Measurements from ENCODE around the gene SP110. TPM values are rescaled to one million over a fixed set of nuclear protein-coding genes. Genes with fewer than 3 reads are reported as not detected.

Gene SP110
- total and polyA plus RNA-seq, 9 donors, result 10.0 to 17.5 (median 11.8) TPM

DNA sequence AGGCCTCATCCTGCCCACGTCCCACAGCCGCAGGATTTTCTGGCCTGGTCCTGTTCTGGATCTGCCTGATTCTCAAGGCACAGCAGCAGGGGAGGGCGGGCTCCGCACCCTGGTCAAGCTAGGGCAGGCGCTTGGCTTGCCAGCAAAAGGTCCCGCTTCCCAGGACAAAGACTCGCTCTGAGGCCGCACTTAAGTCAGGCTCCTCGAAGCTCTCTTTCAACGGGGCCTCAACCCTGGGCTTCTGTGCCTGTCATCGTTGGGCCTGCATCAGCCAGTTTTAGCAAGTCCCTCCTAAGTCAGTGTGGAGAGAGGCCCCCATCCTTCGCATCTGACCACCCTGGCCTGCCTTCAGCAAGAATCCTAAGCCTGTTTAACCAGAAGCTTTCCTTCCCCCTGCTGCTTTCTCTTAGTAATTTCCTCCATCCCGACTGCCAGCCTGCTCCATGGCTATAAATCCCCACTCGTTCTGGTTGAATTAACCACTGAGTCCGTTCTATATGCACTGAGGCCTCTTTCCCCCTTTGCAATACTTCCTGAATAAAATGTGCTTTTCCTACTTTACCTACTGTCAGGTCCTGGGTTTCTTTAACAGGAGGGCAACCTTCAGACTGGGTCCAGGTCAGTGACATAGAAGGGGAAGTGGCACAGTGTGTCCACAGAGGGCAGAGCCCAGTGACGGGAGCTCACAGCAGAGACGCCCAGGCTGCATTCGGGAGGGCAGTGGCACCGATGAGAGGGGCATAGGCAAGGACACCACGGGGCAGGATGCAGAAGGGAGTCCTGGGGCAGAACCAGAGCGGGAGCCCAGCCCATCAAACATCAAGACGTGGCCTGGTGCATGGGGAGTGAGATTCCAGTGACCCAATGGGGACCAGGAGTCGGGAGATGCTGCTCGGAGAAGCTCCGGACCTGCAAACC, 62.7 kb downstream of the SP110 start:
- no peaks in the 10 kb centered on the region for H3K27me3 ChIP-seq (ENCODE audit: control insufficient read depth, insufficient read depth, low read length)
- 70% methylated on average over 21 of the region's 25 CpGs for WGBS (ENCODE audit: insufficient coverage)
- H3K4me3 ChIP-seq (ENCODE audit: low read length), result no peak overlapping the region
- H3K9me3 ChIP-seq (replicated peaks; ENCODE audit: control insufficient read depth, low read depth, low read length), result no peaks in the 10 kb centered on the region
- H3K27ac ChIP-seq (ENCODE audit: low read length), result no peak overlapping the region
- no peak for DNase-seq
- peaks cover 2% of the 10 kb centered on the region for H3K4me1 ChIP-seq (ENCODE audit: control insufficient read depth, insufficient read depth, low read length)
- H3K36me3 ChIP-seq (ENCODE audit: control insufficient read depth, insufficient read depth, low read length), result no peaks in the 10 kb centered on the region

DNA sequence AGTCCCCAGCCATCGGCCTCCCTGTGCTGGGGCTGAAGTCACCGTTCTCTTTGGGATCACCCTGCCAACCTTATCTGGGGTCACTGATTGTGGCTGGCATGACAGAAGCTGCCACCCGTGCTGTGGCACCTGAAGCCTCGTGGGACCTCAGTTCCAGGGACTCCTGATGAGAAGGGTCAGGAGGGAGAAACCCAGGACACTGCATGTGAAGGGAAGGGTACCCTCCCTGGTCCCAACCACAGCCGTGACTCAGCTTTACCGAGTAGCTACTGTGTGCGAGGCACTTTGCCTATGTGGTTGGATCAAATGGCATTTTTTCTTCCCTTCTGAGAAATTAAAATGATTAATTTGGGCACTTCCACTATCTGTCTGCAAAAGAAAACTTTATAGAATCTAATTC, 64.4 kb downstream of the SP110 start:
- DNase-seq, result no peak
- 94% methylated on average over 3 of the region's 7 CpGs for WGBS (ENCODE audit: insufficient coverage)
- Histone ChIP-seq H3K9me3 (replicated peaks; ENCODE audit: control insufficient read depth, low read depth, low read length) (no peaks in the 10 kb centered on the region), H3K4me1 (ENCODE audit: control insufficient read depth, insufficient read depth, low read length) (peaks cover 2% of the 10 kb centered on the region), H3K27me3 (ENCODE audit: control insufficient read depth, insufficient read depth, low read length) (no peaks in the 10 kb centered on the region), H3K27ac (ENCODE audit: low read length) (no peak overlapping the region), H3K4me3 (ENCODE audit: low read length) (no peak overlapping the region), H3K36me3 (ENCODE audit: control insufficient read depth, insufficient read depth, low read length) (no peaks in the 10 kb centered on the region)

DNA sequence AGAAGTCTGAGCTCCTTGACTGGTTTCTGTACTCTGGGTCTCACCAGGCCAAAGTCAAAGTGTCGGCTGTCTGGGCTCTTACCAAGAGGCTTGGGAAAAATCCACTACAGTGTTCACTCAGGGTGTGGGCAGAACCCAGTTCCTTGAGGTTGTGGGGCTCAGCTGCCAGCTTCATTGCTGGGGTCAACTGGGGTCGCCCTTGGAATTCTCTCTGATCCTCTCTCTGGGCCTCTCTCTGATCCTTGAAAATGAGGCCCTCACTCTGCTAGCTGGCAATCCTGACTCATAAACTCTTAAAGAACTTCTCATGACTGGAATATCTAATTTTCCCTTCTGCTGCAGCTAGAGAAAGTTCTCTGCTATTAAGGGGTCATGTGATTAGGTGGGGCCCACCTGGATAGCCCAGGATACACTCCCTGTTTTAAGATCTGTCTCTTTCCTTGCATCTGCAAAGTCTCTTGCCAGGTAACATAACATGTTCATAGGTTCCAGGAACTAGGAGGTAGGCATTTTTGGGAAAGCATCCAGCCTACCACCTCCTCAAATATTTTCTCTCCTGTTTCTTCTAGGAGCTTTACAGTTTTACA, 66.3 kb downstream of the SP110 start:
- Histone ChIP-seq H3K27ac (ENCODE audit: low read length) (no peak overlapping the region), H3K36me3 (ENCODE audit: control insufficient read depth, insufficient read depth, low read length) (no peaks in the 10 kb centered on the region), H3K4me1 (ENCODE audit: control insufficient read depth, insufficient read depth, low read length) (no peaks in the 10 kb centered on the region), H3K9me3 (replicated peaks; ENCODE audit: control insufficient read depth, low read depth, low read length) (no peaks in the 10 kb centered on the region), H3K4me3 (ENCODE audit: low read length) (no peak overlapping the region), H3K27me3 (ENCODE audit: control insufficient read depth, insufficient read depth, low read length) (no peaks in the 10 kb centered on the region)
- 44% methylated on average over 2 of the region's 2 CpGs for WGBS (ENCODE audit: insufficient coverage)
- DNase-seq, result no peak

DNA sequence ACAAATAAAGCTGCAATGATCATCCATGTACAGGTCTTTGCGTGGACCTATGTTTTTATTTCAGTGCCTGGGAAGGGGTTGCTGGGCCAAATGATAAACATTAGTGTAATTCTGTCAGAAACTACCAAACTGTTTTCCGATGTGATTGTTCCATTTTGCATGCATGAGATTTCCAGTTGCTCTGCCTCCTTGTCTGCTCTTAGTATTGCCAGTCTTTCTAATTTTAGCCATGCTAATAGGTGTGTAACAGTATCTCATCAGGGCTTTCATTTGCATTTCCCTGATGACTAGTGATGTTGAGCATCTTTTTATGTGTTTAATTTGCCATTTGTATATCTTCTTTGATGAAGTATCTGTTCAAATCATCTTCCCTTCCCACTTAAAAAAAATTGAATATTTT, 67.5 kb downstream of the SP110 start:
- Histone ChIP-seq H3K27ac (ENCODE audit: low read length) (no peak overlapping the region), H3K9me3 (replicated peaks; ENCODE audit: control insufficient read depth, low read depth, low read length) (no peaks in the 10 kb centered on the region), H3K4me3 (ENCODE audit: low read length) (no peak overlapping the region), H3K4me1 (ENCODE audit: control insufficient read depth, insufficient read depth, low read length) (no peaks in the 10 kb centered on the region), H3K36me3 (ENCODE audit: control insufficient read depth, insufficient read depth, low read length) (no peaks in the 10 kb centered on the region), H3K27me3 (ENCODE audit: control insufficient read depth, insufficient read depth, low read length) (no peaks in the 10 kb centered on the region)
- DNase-seq, result no peak
- 80% methylated on average over 1 of the region's 2 CpGs for WGBS (ENCODE audit: insufficient coverage)

DNA sequence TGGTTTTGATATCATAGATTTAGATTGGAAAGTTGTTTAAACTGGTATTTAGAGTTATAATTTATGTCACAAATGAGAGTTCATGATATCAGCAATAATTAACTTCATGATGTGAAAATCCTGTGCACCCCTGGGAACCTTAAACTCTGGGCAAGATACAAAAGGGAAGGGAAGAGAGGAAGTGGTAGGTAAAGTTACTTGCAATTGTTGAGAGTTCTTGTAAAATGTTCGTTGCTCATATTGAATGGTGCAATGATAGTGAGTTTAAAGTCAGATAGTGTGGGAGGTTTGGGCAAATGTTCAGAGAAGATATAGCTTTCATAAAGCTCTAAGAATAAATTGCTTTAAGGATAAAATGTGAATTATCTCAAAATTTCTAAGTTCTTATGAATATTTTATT, 75.4 kb downstream of the SP110 start:
- Histone ChIP-seq H3K4me1 (ENCODE audit: control insufficient read depth, insufficient read depth, low read length) (no peaks in the 10 kb centered on the region), H3K9me3 (replicated peaks; ENCODE audit: control insufficient read depth, low read depth, low read length) (no peaks in the 10 kb centered on the region), H3K36me3 (ENCODE audit: control insufficient read depth, insufficient read depth, low read length) (no peaks in the 10 kb centered on the region), H3K27ac (ENCODE audit: low read length) (no peak overlapping the region), H3K4me3 (ENCODE audit: low read length) (no peak overlapping the region), H3K27me3 (ENCODE audit: control insufficient read depth, insufficient read depth, low read length) (no peaks in the 10 kb centered on the region)
- 50% methylated on average over 1 of the region's 1 CpG for WGBS (ENCODE audit: insufficient coverage)
- DNase-seq, result no peak

DNA sequence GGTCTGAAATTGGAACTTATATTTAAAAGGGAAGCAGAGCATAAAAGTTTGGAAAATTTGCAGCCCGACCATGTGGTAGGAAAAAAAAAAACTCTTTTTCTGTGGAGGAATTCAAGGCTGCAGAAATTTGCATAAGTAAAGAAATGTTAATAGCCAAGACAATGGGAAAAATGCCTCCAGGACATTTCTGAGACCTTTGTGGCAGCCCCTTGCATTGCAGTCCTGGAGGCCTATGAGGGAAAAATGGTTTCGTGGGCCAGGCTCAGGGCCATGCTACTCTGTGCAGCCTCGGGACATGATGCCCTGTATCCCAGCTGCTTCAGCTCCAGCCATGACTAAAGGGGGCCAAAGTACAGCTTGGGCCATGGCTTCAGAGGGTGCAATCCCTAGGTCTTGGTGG, 79.1 kb downstream of the SP110 start:
- Histone ChIP-seq H3K9me3 (replicated peaks; ENCODE audit: control insufficient read depth, low read depth, low read length) (no peaks in the 10 kb centered on the region), H3K4me3 (ENCODE audit: low read length) (no peak overlapping the region), H3K4me1 (ENCODE audit: control insufficient read depth, insufficient read depth, low read length) (no peaks in the 10 kb centered on the region), H3K36me3 (ENCODE audit: control insufficient read depth, insufficient read depth, low read length) (no peaks in the 10 kb centered on the region), H3K27ac (ENCODE audit: low read length) (no peak overlapping the region), H3K27me3 (ENCODE audit: control insufficient read depth, insufficient read depth, low read length) (no peaks in the 10 kb centered on the region)
- 92% methylated on average over 3 of the region's 3 CpGs for WGBS (ENCODE audit: insufficient coverage)
- DNase-seq, result no peak

DNA sequence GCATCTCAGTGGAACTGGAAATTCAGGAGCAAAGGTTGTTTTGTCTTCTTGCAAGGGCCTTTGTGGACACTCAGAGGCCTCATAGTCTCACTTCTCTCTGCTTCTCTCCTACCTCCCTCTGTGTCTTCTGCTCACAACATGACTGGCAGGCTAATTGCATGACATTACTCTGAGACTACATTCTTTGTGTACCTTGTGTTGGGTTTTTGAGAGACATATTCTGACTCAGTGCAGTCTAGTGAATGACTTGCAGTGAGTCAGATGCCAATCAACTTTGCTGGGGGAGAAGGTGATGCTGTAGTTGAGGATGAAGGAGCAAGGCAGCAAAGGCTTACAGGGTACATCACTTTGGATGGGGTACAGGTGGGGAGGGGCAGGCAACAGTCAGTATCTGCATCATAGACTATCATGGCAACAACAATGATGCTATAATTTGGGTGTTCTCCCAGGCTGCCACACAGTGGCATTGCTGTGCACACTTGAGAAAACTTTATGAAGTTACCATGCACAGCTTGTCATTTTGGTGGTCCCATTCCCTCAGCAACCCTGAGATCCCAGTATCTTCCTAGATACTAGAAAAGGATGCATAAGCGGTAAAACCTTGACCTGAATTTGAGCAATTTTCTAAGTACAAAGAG, 81.8 kb downstream of the SP110 start:
- no peak overlapping the region for H3K4me3 ChIP-seq (ENCODE audit: low read length)
- peaks cover 2% of the 10 kb centered on the region for H3K4me1 ChIP-seq (ENCODE audit: control insufficient read depth, insufficient read depth, low read length)
- no peaks in the 10 kb centered on the region for H3K9me3 ChIP-seq (replicated peaks; ENCODE audit: control insufficient read depth, low read depth, low read length)
- H3K36me3 ChIP-seq (ENCODE audit: control insufficient read depth, insufficient read depth, low read length), result no peaks in the 10 kb centered on the region
- WGBS (ENCODE audit: insufficient coverage), result no CpG with 5 or more reads among the region's 1 CpG
- DNase-seq, result no peak
- H3K27me3 ChIP-seq (ENCODE audit: control insufficient read depth, insufficient read depth, low read length), result no peaks in the 10 kb centered on the region
- no peak overlapping the region for H3K27ac ChIP-seq (ENCODE audit: low read length)

DNA sequence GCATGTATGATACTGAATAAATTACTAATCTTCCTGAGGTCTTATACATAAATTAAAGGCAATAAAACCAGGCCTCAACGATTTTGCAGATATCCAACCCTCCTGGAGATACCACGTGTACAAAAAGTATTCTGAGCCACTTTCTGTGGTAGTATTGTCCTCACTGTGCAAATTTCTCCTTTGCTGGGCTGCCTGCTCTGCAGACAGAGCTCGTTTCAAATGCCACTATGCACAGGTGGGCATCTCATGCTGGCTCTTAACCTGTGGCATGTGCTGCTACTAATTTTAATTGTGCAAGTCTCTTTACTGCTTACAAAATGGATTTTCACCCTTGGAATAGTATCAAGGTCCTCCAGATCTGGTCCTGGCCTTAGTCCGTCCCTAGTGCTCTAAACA, 84.7 kb downstream of the SP110 start:
- Histone ChIP-seq H3K27ac (ENCODE audit: low read length) (peak overlapping the region; percentile 29), H3K4me3 (ENCODE audit: low read length) (no peak overlapping the region), H3K4me1 (ENCODE audit: control insufficient read depth, insufficient read depth, low read length) (peaks cover 2% of the 10 kb centered on the region), H3K36me3 (ENCODE audit: control insufficient read depth, insufficient read depth, low read length) (no peaks in the 10 kb centered on the region), H3K9me3 (replicated peaks; ENCODE audit: control insufficient read depth, low read depth, low read length) (no peaks in the 10 kb centered on the region), H3K27me3 (ENCODE audit: control insufficient read depth, insufficient read depth, low read length) (no peaks in the 10 kb centered on the region)
- WGBS (ENCODE audit: insufficient coverage), result 51% methylated on average over 3 of the region's 4 CpGs
- no peak for DNase-seq

DNA sequence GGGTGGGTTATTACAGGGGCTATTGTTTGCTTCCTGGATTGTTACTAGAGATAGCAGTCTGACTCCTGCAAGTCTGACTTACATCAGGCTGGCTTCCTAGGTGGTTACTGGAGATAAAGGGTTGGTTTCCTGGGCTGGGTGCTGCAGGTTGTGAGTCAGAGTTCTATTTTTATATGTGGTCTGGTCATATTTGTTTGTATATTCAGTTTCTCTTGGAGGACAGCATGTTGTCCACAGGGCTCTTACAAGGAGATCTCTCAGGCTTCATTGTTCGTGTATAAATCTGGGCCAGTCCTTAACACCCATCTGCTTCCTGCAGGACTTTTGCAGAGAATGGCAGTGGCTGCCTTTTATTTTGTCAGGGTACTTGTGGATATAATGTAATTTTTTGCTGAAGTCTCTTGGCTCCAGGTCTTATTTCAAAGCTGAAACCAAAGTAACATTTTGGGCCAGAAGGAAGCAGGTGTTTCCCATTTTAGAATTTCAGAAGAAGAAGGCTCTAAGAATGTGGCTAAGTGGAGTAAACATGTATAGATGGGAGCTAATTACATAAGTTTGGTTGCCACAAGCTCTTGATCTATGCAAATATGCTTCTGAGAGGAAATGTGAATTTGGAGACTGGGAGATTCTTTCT, 85.2 kb downstream of the SP110 start:
- DNase-seq, result peak; percentile 30
- Histone ChIP-seq H3K27ac (ENCODE audit: low read length) (peak overlapping the region; percentile 70), H3K9me3 (replicated peaks; ENCODE audit: control insufficient read depth, low read depth, low read length) (no peaks in the 10 kb centered on the region), H3K27me3 (ENCODE audit: control insufficient read depth, insufficient read depth, low read length) (no peaks in the 10 kb centered on the region), H3K4me1 (ENCODE audit: control insufficient read depth, insufficient read depth, low read length) (peaks cover 2% of the 10 kb centered on the region), H3K36me3 (ENCODE audit: control insufficient read depth, insufficient read depth, low read length) (no peaks in the 10 kb centered on the region), H3K4me3 (ENCODE audit: low read length) (no peak overlapping the region)
- WGBS (ENCODE audit: insufficient coverage), result no CpG with 5 or more reads among the region's 1 CpG

DNA sequence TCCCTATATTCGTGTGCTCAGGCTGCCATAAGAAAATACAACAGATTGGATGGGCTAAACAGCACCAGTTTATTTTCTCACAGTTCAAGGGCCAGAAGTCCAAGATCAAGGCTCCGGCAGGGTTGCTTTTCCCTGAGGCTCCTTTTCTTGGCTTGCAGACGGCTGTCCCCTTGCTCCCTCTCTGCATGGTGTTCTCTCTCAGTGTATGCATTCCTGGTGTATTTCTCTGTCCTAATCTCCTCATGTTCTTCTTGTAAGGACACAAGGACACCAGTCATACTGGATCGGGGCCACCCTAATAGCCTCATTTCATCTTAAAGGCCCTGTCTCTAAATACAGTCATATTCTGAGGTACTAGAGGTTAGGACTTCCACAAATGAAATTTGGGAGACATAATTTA, 88.4 kb downstream of the SP110 start:
- DNase-seq, result no peak
- no peaks in the 10 kb centered on the region for H3K27me3 ChIP-seq (ENCODE audit: control insufficient read depth, insufficient read depth, low read length)
- WGBS (ENCODE audit: insufficient coverage), result 68% methylated on average over 3 of the region's 4 CpGs
- no peaks in the 10 kb centered on the region for H3K9me3 ChIP-seq (replicated peaks; ENCODE audit: control insufficient read depth, low read depth, low read length)
- H3K27ac ChIP-seq (ENCODE audit: low read length), result peak overlapping the region; percentile 83
- peaks cover 2% of the 10 kb centered on the region for H3K4me1 ChIP-seq (ENCODE audit: control insufficient read depth, insufficient read depth, low read length)
- no peaks in the 10 kb centered on the region for H3K36me3 ChIP-seq (ENCODE audit: control insufficient read depth, insufficient read depth, low read length)
- no peak overlapping the region for H3K4me3 ChIP-seq (ENCODE audit: low read length)

Data from muscle of leg (tissue), 11 donors.